Immature natural killer cell (primary cell): ENCODE results near the gene B4GALNT3. TPM values are rescaled to one million over a fixed set of nuclear protein-coding genes. Genes with fewer than 3 reads are reported as not detected.
A peak's percentile ranks its signal among the peaks of the same experiment; 100 is the strongest.

ENCODE experiments used
- DNase-seq, 3 donors: peaks; one replicate each; pipeline ENCODE4 v3.0.0; 2022; ENCODE audit warnings: mixed read lengths in 1 of 3
- H3K27ac Mint-ChIP-seq, 6 donors: one replicate each; pipeline ENCODE4 v1.8.0; 2020; ENCODE audit warnings: mixed read lengths in 6 of 6, mild to moderate bottlenecking in 5 of 6, inconsistent platforms in 4 of 6, moderate library complexity in 3 of 6
- H3K27me3 Mint-ChIP-seq, 3 donors: one replicate each; pipeline ENCODE4 v1.8.0; 2020 to 2021; ENCODE audit warnings: low read depth in 3 of 3, mild to moderate bottlenecking in 3 of 3, mixed read lengths in 3 of 3, moderate library complexity in 3 of 3, inconsistent platforms in 1 of 3
- H3K36me3 Mint-ChIP-seq, 3 donors: one replicate each; pipeline ENCODE4 v1.8.0; 2020; ENCODE audit warnings: mixed read lengths in 3 of 3, inconsistent platforms in 2 of 3, mild to moderate bottlenecking in 2 of 3
- H3K4me1 Mint-ChIP-seq, 2 donors: one replicate each; pipeline ENCODE4 v1.8.0; 2020; ENCODE audit warnings: inconsistent platforms in 2 of 2, mild to moderate bottlenecking in 2 of 2, mixed read lengths in 2 of 2, moderate library complexity in 1 of 2
- H3K4me3 Mint-ChIP-seq, 5 donors: one replicate each; pipeline ENCODE4 v1.8.0; 2020; ENCODE audit warnings: mild to moderate bottlenecking in 5 of 5, mixed read lengths in 5 of 5, inconsistent platforms in 3 of 5, moderate library complexity in 3 of 5
- H3K9me3 Mint-ChIP-seq, 6 donors: one replicate each; pipeline ENCODE4 v1.8.0; 2020; ENCODE audit warnings: mild to moderate bottlenecking in 6 of 6, mixed read lengths in 6 of 6, inconsistent platforms in 4 of 6, moderate library complexity in 3 of 6
- polyA plus RNA-seq, 3 donors: library from polyadenylated mRNA; unstranded; fragments of 300-500 nt; fragmentation: Illumina TruSeq; gene quantifications; one replicate each; pipeline ENCODE4 v1.2.3, GENCODE V29; 2021

B4GALNT3 gene
- polyA plus RNA-seq, 3 donors from 2014 or later, result 0.03 to 13.1 (median 1.2) TPM

DNA sequence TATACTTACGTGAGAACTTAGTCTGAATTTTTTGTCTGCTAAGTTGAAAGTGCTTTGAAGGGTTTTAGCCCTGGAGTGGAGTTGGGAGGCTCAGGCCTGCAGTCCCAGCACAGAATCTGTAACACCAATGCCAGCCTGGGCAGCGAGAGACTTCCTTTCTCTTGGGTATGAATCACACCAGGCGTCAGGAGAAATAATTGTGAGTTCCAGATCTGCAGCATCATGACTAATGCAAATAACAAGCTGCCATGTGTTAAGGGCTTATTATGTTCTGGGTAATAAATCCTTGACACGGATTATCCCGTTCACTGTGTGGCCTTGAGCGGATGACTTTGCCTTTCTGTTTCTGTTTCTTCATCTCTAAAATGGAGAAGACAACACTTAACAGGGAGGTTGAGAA is 70.6 kb downstream of the B4GALNT3 start:
- DNase-seq, result no peak
- H3K9me3 Mint-ChIP-seq, result peaks cover 0 to 6% (median 0%) of the 10 kb centered on the region in 6 donors
- H3K4me1 Mint-ChIP-seq, result no peaks in the 10 kb centered on the region
- no peak overlapping the region for H3K27ac Mint-ChIP-seq
- peaks cover 0 to 8% (median 4%) of the 10 kb centered on the region in 3 donors for H3K36me3 Mint-ChIP-seq
- no peak overlapping the region for H3K4me3 Mint-ChIP-seq
- H3K27me3 Mint-ChIP-seq, result peaks cover 0 to 4% (median 1%) of the 10 kb centered on the region in 3 donors

DNA sequence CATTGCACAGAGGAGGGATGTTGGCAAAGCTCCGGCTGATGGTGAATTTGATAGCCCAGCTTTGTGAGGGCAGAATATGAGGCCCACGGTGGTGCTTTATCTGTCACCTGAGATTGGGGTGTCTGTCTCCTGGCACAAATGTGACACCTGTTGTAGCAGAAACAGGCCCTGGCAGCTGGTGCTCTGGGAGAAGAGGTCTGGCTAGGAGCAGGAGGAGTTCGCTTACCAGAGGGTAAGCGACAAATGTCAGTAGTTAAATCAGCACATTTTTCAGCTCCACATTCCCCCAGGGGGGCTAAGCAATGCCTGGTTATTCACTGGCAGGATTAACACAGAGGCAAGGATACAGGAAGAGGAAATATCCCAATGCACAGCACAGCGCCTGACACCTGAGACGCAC is 71.1 kb downstream of the B4GALNT3 start:
- Mint-ChIP-seq H3K27ac (no peak overlapping the region), H3K9me3 (peaks cover 0 to 6% (median 0%) of the 10 kb centered on the region in 6 donors), H3K27me3 (peaks cover 0 to 4% (median 1%) of the 10 kb centered on the region in 3 donors), H3K4me1 (no peaks in the 10 kb centered on the region), H3K36me3 (peaks cover 0 to 8% (median 4%) of the 10 kb centered on the region in 3 donors), H3K4me3 (no peak overlapping the region)
- no peak for DNase-seq

DNA sequence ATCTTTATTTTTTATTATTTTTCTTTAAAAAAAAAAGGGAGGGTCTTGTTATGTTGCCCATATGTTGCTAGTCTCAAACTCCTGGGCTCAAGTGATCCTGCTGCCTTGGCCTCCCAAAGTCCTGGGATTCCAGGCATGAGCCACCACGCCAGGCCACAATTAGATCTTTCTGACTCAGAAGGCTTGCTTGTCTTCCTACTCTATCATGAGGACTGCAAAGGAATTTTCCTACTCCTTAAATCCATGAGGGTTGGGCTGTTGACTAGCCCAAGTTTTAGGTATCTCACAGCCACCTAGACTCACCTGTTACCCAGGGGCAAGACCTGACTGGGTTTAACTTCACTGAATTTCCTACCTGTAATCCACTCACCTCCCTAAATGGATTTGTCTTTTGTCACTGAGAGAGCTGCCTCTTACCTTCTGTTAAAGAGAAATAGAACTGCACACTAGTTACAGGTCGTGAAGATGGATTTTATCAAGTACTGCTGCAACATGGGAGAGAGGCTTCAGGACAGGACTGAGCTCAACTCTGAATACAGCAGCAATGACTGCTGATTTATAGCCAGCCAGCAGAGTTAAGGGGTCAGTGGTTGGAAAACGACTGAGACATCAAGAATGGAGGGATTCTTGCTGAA is 72.3 kb downstream of the B4GALNT3 start:
- peaks cover 0 to 6% (median 0%) of the 10 kb centered on the region in 6 donors for H3K9me3 Mint-ChIP-seq
- H3K4me3 Mint-ChIP-seq, result no peak overlapping the region
- no peaks in the 10 kb centered on the region for H3K4me1 Mint-ChIP-seq
- peaks cover 1 to 2% (median 2%) of the 10 kb centered on the region in 3 donors for H3K27me3 Mint-ChIP-seq
- peak overlapping the region in 1 of 6 donors; percentile 8 for H3K27ac Mint-ChIP-seq
- DNase-seq, result no peak
- peaks cover 0 to 8% (median 4%) of the 10 kb centered on the region in 3 donors for H3K36me3 Mint-ChIP-seq

DNA sequence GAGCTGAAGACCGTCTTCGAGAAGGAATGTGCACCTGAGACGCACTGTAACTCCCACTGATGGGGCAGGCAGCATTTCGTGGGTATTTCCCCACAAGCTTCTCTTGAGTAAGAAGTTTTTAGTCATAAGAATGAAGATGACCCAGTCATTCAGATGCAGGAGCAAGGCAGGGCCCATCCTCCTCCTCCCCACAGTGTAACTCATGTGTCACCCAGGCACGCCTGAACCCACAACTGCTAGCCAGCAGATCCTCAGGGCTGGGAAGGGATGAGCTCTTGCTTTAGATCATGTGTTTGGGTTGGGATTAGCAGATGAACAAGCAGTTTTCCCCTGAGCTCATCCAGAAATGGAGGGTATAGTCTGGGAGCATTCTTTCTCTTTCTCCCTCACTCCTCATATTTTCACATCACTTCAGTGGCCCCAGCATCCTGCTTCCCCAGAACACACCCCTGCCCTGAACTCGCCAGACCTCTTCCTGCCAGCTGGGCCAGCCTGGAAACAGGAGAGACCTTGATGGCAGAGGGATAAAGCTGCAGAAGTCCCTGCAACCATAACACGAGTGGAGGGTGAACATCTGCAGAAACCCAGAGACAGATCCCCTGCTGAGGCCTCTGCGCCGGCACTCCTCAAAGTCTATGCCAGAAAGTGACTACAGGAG is 73.3 kb downstream of the B4GALNT3 start:
- no peak for DNase-seq
- H3K27ac Mint-ChIP-seq, result no peak overlapping the region

DNA sequence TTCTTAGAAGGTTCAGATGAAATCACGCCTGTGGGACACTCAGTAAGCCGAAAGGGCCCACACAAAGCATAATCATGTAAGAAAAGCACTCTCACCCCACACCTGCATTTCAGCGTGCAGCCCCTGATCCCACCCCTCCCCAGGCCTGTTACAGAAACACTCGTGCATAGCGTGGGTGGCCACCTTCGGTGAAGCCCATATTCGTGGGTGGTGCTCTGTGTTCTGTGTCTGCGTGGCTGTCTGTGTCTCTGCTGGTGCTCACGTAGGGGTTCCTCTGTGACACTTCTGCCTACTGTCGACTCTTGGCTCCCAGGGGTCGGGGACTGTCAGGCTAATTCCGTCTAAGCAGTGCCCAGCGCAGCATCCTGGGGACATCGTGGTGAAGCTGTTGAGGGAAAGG is 74.0 kb downstream of the B4GALNT3 start:
- H3K4me3 Mint-ChIP-seq, result no peak overlapping the region
- peaks cover 0 to 6% (median 0%) of the 10 kb centered on the region in 6 donors for H3K9me3 Mint-ChIP-seq
- peaks cover 10 to 11% of the 10 kb centered on the region in 2 donors for H3K4me1 Mint-ChIP-seq
- no peak for DNase-seq
- H3K36me3 Mint-ChIP-seq, result peaks cover 0 to 8% (median 4%) of the 10 kb centered on the region in 3 donors
- H3K27ac Mint-ChIP-seq, result no peak overlapping the region
- H3K27me3 Mint-ChIP-seq, result peaks cover 1 to 2% (median 2%) of the 10 kb centered on the region in 3 donors

More for the DNA sequence above, 73.3 kb downstream of the B4GALNT3 start:
- H3K9me3 Mint-ChIP-seq, result peaks cover 0 to 6% (median 0%) of the 10 kb centered on the region in 6 donors
- peaks cover 0 to 8% (median 4%) of the 10 kb centered on the region in 3 donors for H3K36me3 Mint-ChIP-seq
- peaks cover 4 to 5% of the 10 kb centered on the region in 2 donors for H3K4me1 Mint-ChIP-seq
- no peak overlapping the region for H3K4me3 Mint-ChIP-seq
- peaks cover 1 to 2% (median 2%) of the 10 kb centered on the region in 3 donors for H3K27me3 Mint-ChIP-seq

DNA sequence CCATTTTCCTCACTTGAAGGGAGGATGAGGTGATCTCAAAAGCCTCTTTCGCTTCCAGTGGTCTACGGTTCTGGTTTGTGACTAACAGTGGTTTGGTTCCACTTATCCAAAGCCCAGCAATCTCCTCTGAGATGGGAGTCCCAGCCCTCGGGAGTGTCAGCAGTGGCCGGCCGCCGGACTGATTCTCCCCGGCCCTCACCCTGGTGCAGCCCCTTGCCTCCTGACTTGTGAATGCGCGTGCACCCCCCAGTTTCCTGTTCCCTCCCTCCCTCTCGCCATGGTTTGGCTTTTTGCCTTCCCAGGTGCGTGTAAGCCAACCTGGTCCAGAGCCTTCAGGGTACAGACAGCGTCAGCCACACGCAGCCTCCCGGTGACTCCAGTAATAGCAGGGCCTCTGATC is 74.5 kb downstream of the B4GALNT3 start:
- DNase-seq, result no peak
- no peak overlapping the region for H3K27ac Mint-ChIP-seq

DNA sequence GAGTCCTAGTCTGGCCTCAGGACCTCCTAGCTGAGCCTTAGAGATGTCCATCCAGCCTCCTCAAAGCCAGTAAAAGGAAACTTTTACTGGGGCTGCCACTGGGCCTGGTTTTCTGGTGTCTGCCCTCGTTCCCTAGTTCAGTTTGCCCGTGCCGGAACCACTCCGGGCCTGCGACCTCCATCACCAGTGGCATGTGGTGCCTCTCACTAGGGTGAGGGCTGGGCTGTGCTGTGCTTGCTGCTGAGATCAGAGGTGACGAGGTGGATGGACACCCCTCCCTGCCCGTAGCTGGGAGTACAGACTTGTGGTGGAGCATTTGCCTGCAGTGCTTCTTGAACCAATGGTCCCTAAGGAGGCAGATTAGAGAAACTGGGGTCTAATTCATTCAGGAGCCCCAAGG is 75.7 kb downstream of the B4GALNT3 start:
- H3K27ac Mint-ChIP-seq, result no peak overlapping the region

More for the DNA sequence above, 74.5 kb downstream of the B4GALNT3 start:
- peaks cover 15 to 16% of the 10 kb centered on the region in 2 donors for H3K4me1 Mint-ChIP-seq
- H3K27me3 Mint-ChIP-seq, result peaks cover 0 to 2% (median 0%) of the 10 kb centered on the region in 3 donors
- H3K4me3 Mint-ChIP-seq, result no peak overlapping the region
- peaks cover 0 to 8% (median 4%) of the 10 kb centered on the region in 3 donors for H3K36me3 Mint-ChIP-seq
- H3K9me3 Mint-ChIP-seq, result peaks cover 0 to 6% (median 0%) of the 10 kb centered on the region in 6 donors

DNA sequence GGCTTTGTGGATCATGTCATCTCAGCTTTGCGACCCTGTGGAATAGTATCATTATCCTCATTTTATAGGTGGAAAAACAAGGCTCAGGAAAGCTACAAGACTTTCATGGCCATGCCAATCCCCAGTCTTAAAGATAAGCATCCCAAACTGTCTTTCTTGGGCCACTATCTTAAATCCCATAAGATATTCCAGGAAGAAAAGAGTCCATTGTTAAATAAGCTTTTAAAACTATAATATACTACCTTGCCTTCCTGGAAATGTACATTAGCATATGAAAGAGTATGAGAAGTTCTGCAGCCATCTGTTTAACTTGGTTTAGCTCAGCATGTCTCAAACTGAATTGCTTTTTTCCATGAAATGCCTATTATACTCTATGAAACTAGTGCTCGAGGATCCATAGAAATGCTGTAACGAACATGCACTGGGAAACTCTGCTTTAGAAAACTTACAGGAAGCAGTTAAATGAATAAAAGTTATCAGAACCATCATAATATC is 77.1 kb downstream of the B4GALNT3 start:
- H3K9me3 Mint-ChIP-seq, result peaks cover 0 to 6% (median 0%) of the 10 kb centered on the region in 6 donors
- DNase-seq, result no peak
- no peak overlapping the region for H3K27ac Mint-ChIP-seq
- H3K4me1 Mint-ChIP-seq, result peaks cover 30 to 31% of the 10 kb centered on the region in 2 donors
- H3K36me3 Mint-ChIP-seq, result peaks cover 0 to 8% (median 0%) of the 10 kb centered on the region in 3 donors
- H3K4me3 Mint-ChIP-seq, result no peak overlapping the region
- H3K27me3 Mint-ChIP-seq, result peaks cover 0 to 2% (median under 1%) of the 10 kb centered on the region in 3 donors

More for the DNA sequence above, 75.7 kb downstream of the B4GALNT3 start:
- no peak for DNase-seq
- H3K4me1 Mint-ChIP-seq, result peaks cover 27% of the 10 kb centered on the region in 2 donors
- peaks cover 0 to 2% (median 0%) of the 10 kb centered on the region in 3 donors for H3K27me3 Mint-ChIP-seq
- no peak overlapping the region for H3K4me3 Mint-ChIP-seq
- H3K36me3 Mint-ChIP-seq, result peaks cover 0 to 8% (median 4%) of the 10 kb centered on the region in 3 donors
- peaks cover 0 to 6% (median 0%) of the 10 kb centered on the region in 6 donors for H3K9me3 Mint-ChIP-seq

DNA sequence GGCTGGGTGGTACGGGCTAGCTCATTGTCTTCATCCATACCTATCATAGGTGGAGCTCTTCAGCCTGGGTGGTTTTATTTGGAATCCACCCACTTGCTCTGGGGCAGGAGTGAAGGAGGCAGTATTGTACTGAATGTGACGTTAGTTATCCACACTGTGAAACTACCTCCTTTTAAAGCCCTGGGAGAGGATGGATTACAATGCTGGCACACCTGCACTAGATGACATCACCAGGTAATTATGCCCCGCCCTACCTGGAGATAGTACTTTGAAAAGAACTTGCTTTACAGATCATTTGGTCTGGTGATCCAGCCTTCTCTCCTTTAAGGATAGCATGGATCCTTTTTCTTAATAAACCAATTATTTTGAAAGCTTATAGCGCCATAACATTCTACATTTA is 78.0 kb downstream of the B4GALNT3 start:
- Mint-ChIP-seq H3K36me3 (no peaks in the 10 kb centered on the region), H3K27me3 (peaks cover 0 to 2% (median 2%) of the 10 kb centered on the region in 3 donors), H3K27ac (peak overlapping the region in 2 of 6 donors; percentile 23 to 49), H3K4me3 (no peak overlapping the region), H3K4me1 (peaks cover 31 to 34% of the 10 kb centered on the region in 2 donors), H3K9me3 (no peaks in the 10 kb centered on the region)
- no peak for DNase-seq

DNA sequence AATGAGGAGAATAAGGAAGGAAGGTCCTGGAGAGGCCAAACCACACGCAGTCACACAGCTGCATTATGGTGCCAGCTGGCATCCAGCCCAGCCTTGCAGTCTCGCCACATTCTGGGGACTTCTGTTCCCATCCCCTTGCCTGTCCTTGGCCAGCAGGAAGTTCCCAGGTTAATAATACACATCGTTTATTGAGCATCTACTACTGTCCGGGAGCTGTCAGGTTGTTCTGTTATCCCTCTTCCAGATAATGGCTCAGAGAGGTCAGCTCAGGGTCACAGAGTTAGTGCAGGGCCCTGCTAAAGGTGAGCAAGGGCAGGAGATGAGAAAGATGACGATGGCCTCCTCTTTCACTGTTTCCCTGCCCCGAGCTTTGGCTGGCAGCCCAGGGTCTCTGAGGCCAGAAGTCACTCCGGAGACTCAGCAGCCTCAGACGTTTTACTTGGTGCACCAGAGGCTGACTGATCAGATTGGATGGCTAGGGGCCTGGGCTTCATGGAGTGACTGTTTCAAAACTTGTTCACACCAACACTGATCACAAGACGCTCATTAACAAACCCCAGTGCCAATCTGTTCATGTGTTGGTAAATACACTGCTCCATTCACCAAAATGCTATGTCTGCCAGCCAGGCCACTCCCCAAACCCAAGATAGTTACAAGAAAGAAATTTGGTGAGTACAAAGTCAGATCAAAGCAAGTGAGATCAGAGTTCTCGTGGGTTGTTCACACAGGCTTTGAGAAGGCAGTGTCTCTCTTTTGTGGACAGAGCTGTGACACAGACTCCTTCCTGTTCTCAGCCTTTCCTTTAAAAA is 79.2 kb downstream of the B4GALNT3 start:
- DNase-seq, result peak; percentile 73 to 80 (median 80)

DNA sequence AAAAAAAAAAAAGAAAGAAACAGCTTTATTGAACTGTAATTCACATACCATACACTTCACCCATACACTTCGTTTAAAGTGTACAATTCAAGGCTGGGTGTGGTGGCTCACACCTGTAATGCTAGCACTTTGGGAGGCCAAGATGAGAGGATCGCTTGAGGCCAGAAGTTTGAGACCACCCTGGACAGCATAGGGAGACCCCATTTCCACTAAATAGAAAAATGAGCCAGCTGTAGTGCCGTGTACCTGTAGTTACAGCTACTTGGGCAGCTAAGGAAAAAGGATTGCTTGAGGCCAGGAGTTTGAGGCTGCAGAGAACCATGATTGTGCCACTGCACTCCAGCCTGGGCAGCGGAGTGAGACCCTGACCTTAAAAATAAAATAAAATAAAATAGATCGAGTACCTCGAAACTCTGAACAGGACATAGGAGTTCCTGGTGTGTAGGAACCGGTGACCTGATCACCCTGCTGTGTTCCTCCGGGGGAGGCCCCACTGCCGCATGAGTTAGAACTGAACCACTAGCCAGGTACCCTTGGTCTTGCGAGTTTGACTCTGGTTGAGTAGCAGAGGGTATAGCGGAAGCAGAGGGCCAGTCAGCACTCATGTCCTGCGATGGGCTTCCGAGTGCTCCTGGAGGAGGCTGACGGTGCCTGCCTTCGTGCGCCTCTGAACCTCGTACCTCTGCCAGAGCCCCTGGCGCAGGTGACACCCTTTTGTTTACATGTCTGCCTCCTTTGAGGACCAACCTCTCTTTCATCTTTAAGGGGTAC is 80.0 kb downstream of the B4GALNT3 start:
- peaks cover 0 to 6% (median 0%) of the 10 kb centered on the region in 3 donors for H3K36me3 Mint-ChIP-seq
- no peak for DNase-seq
- peaks cover 37 to 40% of the 10 kb centered on the region in 2 donors for H3K4me1 Mint-ChIP-seq
- H3K9me3 Mint-ChIP-seq, result no peaks in the 10 kb centered on the region
- H3K27me3 Mint-ChIP-seq, result peaks cover 2 to 7% (median 4%) of the 10 kb centered on the region in 3 donors
- H3K27ac Mint-ChIP-seq, result peak overlapping the region; percentile 85 to 98 (median 95)
- peak overlapping the region; percentile 60 to 84 (median 78) for H3K4me3 Mint-ChIP-seq

More for the DNA sequence above, 79.2 kb downstream of the B4GALNT3 start:
- Mint-ChIP-seq H3K9me3 (no peaks in the 10 kb centered on the region), H3K4me1 (peaks cover 31 to 35% of the 10 kb centered on the region in 2 donors), H3K4me3 (peak overlapping the region; percentile 60 to 84 (median 78)), H3K27ac (peak overlapping the region; percentile 85 to 98 (median 95)), H3K27me3 (peaks cover 0 to 2% (median 2%) of the 10 kb centered on the region in 3 donors), H3K36me3 (no peaks in the 10 kb centered on the region)

DNA sequence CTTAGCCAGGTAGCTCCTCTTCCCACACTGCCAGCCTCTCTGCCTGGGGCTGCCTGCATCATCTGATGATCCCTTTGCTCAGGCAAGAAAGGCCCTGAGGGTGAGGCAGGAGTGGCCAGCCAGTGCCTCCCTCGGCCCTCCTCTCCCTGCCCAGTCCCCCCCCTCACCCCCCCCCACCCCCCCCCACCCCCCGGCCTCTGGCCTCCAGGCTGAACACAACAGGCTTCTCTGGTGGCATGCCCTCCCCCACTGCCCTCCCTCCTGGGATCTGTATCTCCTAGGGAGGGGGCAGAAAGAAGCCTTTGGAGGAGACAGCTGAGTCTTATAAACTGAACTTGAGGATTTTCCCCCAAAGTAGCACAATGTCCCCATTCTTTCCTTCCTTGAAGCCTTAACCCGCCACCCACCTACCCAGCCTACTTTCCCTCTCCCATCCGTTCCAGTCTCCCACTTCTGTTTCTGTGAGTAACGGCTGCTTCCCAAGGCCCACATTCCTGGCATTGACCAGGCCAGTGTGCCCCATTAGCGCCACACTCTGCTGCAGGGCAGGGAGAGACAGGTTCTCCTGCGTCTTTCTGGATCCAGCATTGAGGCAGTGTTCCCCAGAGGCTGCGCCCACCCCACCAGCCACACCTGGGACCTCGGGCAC is 82.1 kb downstream of the B4GALNT3 start:
- no peak overlapping the region for H3K27ac Mint-ChIP-seq
- H3K4me1 Mint-ChIP-seq, result peaks cover 51% of the 10 kb centered on the region in 2 donors
- no peak for DNase-seq
- peaks cover 0 to 7% (median 0%) of the 10 kb centered on the region in 3 donors for H3K36me3 Mint-ChIP-seq
- peaks cover 2 to 7% (median 4%) of the 10 kb centered on the region in 3 donors for H3K27me3 Mint-ChIP-seq
- H3K4me3 Mint-ChIP-seq, result no peak overlapping the region
- no peaks in the 10 kb centered on the region for H3K9me3 Mint-ChIP-seq
